K562 (cell line): ENCODE measurements around the gene NGRN. TPM values are rescaled to one million over a fixed set of nuclear protein-coding genes. Genes with fewer than 3 reads are reported as not detected.

Source experiments
- CBX8 ChIP-seq: fragments of 200-600 bp; sonication (generic); IDR thresholded peaks from 2 replicates; pipeline ENCODE4 v1.6.1; 2012; ENCODE audit warnings: borderline replicate concordance, mixed run types, low read depth, mild to moderate bottlenecking, moderate library complexity, mixed read lengths, low read length, control low read depth, inconsistent platforms; ENCODE audit not compliant: poor library complexity, severe bottlenecking; ENCODE audit errors: extremely low read depth
- CHD7 ChIP-seq: fragments of 200-600 bp; sonication (generic); IDR thresholded peaks from one replicate; pipeline ENCODE4 v1.6.1; 2012; ENCODE audit warnings: mild to moderate bottlenecking, low read depth, low read length, inconsistent platforms
- ELK3 ChIP-seq: fragments of 450-650 bp; formaldehyde crosslinking; IDR thresholded peaks from 2 replicates; pipeline ENCODE4 v1.4.0; 2020; ENCODE audit warnings: mild to moderate bottlenecking
- L3MBTL2 ChIP-seq: fragments of 450-650 bp; IDR thresholded peaks from 2 replicates; pipeline ENCODE4 v1.6.1; 2016; ENCODE audit warnings: mild to moderate bottlenecking, moderate library complexity
- NR1H2 ChIP-seq: sonication (generic); formaldehyde crosslinking; IDR thresholded peaks from 2 replicates; pipeline ENCODE4 v1.4.0; 2020; ENCODE audit warnings: mild to moderate bottlenecking, missing genetic modification reagents
- NR2F6 ChIP-seq: fragments of 450-650 bp; formaldehyde crosslinking; IDR thresholded peaks from 2 replicates; pipeline ENCODE4 v1.4.0; 2020; ENCODE audit warnings: mild to moderate bottlenecking
- TAL1 ChIP-seq: fragments of 450-650 bp; IDR thresholded peaks from 2 replicates; pipeline ENCODE4 v1.6.1; 2016; ENCODE audit warnings: mild to moderate bottlenecking
- TCFL5 ChIP-seq: fragments of 250-450 bp; sonication (Bioruptor Pico); conservative IDR thresholded peaks from 2 replicates; pipeline ENCODE4 v1.6.1; 2021; ENCODE audit warnings: mild to moderate bottlenecking, moderate library complexity, matching md5 sums
- ZBTB2 ChIP-seq: fragments of 450-650 bp; IDR thresholded peaks from 2 replicates; pipeline ENCODE4 v1.6.1; 2016; ENCODE audit warnings: antibody characterized with exemption
- ZBTB33 ChIP-seq: sonication (generic); formaldehyde crosslinking; IDR thresholded peaks from 2 replicates; pipeline ENCODE4 v1.8.1; 2023; ENCODE audit warnings: mild to moderate bottlenecking, missing genetic modification reagents
- ZNF316 ChIP-seq: fragments of 450-650 bp; IDR thresholded peaks from 2 replicates; pipeline ENCODE4 v1.6.1; 2016
- polyA plus RNA-seq, 8 experiments: library from polyadenylated mRNA; depleted of rRNA in 4 of 8; stranded (reverse) in 5 of 8; unstranded in 3 of 8; fragments of >200 nt; fragmentation: Nextera tagmentation in 2 of 8; fragmentation: Illumina TruSeq in 1 of 8; extraction: Ambion mirVana in 2 of 8; extraction: Trizol in 1 of 8; gene quantifications; 2 replicates each; pipeline versions ENCODE4 v1.2.1 to v1.2.3, GENCODE V29; 2011 to 2014; ENCODE audit warnings: inconsistent platforms in 1 of 8, missing spikeins in 1 of 8
- total RNA-seq, 7 experiments: library from RNA; depleted of rRNA in 6 of 7; stranded (reverse); fragments of >200 nt in 6 of 7; fragmentation: Illumina TruSeq in 2 of 7; extraction: Trizol in 2 of 7; gene quantifications; 2 replicates each; pipeline versions ENCODE4 v1.2.1 to v1.2.3, GENCODE V29; 2011 to 2021; ENCODE audit warnings: low replicate concordance in 1 of 7

The NGRN gene
- total and polyA plus RNA-seq, 9 of the 15 experiments (the other 6 are each of a cell fraction or from before 2014, with no cell fraction given): 14.0 to 73.4 (median 60.0) TPM

- no peak for TF ChIP-seq CHD7
- no peak for TF ChIP-seq ELK3 (CRISPR knock-in tag)
- no peak for TF ChIP-seq NR2F6 (CRISPR knock-in tag)
- no peak for TF ChIP-seq TAL1
- no peak for TF ChIP-seq NR1H2
- TF ChIP-seq ZNF316: peak; percentile 61
- TF ChIP-seq L3MBTL2: peak; percentile 59
- no peak for TF ChIP-seq TCFL5
- 0 out of 2 replicates have a peak, but pooled peaks have one; percentile 23 for TF ChIP-seq ZBTB2
- no peak for TF ChIP-seq CBX8
- peak; percentile 85 for TF ChIP-seq ZBTB33 (CRISPR knock-in tag)
These were observed 35.7 kb downstream of the NGRN start (continued) for GRCh38 chr15:90300988-90301706.
